ENCODE data around the gene HSPG2. TPM values are rescaled to one million over a fixed set of nuclear protein-coding genes. Genes with fewer than 3 reads are reported as not detected.
"Not testable (repeated sequence)": the region's sequence is repeated elsewhere in the genome, so short reads cannot be mapped to it uniquely, and the experiment has no call there.

Gene HSPG2
- total RNA-seq (1 to 10 TPM; 6.4 to 7.2 TPM), polyA plus RNA-seq (under 1 TPM in 2 of 3 donors, not detected in 1; 0.46 to 0.76 TPM), total RNA-seq (5.4 to 28.6 (median 21.4) reads per million in 6 experiments)

DNA sequence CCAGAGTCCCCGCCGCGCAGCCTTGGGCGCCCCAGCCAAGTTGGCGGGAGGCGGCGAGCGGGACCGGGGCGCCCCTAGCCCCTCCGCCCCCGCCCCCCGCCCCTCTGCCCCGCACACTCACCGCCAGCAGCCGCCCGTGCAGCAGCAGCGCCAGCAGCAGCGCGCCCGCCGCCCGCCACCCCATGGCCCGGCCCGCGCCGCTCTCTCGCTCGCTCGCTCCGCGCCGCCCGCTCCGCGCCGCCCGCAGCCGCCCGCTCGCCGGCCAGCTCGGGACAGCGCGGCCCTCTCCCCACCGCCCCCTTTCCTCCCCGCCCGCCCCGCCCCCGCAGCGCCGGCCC lies at the start of gene HSPG2:
Gene HSPG2, minus strand, starts transcription at position 277 of the 338 bp plus-strand sequence. Its CDS starts 93 bp downstream, at position 184.
- peaks cover 0 to 11% (median 5%) of the 10 kb centered on the region in 5 donors for H3K27me3 Mint-ChIP-seq
- peak in 1 of 10 donors; percentile 18 for DNase-seq
- H3K9me3 Mint-ChIP-seq = no peaks in the 10 kb centered on the region
- H3K4me3 Mint-ChIP-seq = peak within 1 kb of the TSS; percentile 82 to 100 (median 92)
- peaks cover 11 to 41% (median 24%) of the 10 kb centered on the region in 4 donors for H3K4me1 Mint-ChIP-seq
- H3K27ac Mint-ChIP-seq = peak within 1 kb of the TSS; percentile 37 to 91 (median 86)
- POLR2A ChIA-PET = interaction anchor here (1.1 to 3.7 kb wide), 3 partner anchors 20 to 154 kb away, joined by 4 to 27 read pairs (median 8); partner anchors contain the start of gene USP48
- ATAC-seq = peak; percentile 56 to 71
- H3K36me3 Mint-ChIP-seq = peaks cover 0 to 3% (median 0%) of the 10 kb centered on the region in 3 donors

DNA sequence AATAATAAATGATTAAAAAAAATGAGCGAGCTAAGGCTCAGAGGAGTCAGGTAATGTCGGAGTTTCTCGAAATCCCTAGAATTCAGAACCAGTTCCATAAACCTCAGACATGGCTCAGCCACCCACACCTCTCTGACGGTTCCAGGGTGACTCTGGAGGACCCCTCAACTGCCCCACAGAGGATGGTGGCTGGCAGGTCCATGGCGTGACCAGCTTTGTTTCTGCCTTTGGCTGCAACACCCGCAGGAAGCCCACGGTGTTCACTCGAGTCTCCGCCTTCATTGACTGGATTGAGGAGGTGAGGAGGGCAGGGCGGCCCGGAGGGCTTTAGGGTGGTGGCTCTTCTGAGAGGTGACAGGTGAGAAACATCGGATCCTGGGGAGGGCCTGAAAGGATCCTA lies 49.3 kb upstream of the HSPG2 start:
- POLR2A ChIA-PET, H3K4me1 Mint-ChIP-seq, H3K9me3 Mint-ChIP-seq, H3K27me3 Mint-ChIP-seq, H3K36me3 Mint-ChIP-seq, H3K27ac Mint-ChIP-seq, H3K4me3 Mint-ChIP-seq, ATAC-seq: not testable (repeated sequence)
- DNase-seq = peak in 1 of 10 donors; percentile 8

DNA sequence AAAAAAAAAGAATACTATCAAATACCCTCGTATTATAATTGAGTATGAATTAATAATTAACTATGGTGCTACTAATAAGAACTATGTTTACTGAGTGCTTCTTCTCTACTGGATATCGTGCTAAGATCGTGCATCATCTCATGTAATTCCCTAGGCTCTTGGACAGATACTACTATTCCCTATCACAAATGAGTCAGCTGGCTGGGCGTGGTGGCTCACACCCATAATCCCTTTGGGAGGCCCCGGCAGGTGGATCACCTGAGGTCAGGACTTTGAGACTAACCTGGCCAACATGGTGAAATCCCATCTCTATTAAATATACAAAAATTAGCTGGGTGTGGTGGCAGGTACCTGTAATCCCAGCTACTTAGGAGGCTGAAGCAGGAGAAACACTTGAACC lies 48.8 kb upstream of the HSPG2 start:
- H3K27ac Mint-ChIP-seq, H3K36me3 Mint-ChIP-seq, ATAC-seq, DNase-seq, H3K4me3 Mint-ChIP-seq, H3K9me3 Mint-ChIP-seq, POLR2A ChIA-PET, H3K27me3 Mint-ChIP-seq, H3K4me1 Mint-ChIP-seq: not testable (repeated sequence)

DNA sequence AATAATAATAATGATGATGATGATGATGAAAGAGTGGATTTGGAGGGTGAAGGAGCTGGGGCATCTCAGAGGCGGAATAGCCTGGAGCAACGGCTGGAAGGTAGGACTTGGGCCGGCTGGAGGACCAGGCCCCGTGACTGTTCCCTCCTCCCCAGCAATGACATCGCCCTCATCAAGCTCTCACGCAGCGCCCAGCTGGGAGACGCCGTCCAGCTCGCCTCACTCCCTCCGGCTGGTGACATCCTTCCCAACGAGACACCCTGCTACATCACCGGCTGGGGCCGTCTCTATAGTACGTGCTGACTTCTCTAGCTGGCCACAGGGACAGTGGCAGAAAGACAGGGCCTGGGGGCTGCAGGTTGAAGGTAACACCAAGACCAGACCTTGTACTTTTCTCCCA lies 46.4 kb upstream of the HSPG2 start:
- H3K4me1 Mint-ChIP-seq, H3K4me3 Mint-ChIP-seq, H3K9me3 Mint-ChIP-seq, ATAC-seq, POLR2A ChIA-PET, H3K27me3 Mint-ChIP-seq, DNase-seq, H3K36me3 Mint-ChIP-seq: not testable (repeated sequence)
- H3K27ac Mint-ChIP-seq = peak overlapping the region in 1 of 10 donors; percentile 47

DNA sequence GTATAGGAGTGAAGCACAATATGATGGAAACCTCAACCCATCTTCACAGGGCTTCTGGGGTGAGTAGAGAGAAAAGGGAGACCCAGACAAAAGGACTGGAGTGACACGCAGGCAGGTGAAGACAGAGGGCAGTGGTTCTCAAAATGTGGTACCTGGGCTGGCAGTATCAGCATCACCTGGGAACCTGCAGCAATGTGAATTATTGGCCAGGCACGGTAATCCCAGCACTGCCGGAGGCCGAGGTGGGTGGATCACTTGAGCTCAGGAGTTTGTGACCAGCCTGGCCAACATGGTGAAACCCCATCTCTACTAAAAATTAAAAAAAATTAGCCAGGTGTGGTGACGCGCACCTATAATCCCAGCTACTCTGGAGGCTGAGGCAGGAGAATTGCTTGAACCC lies 45.0 kb upstream of the HSPG2 start:
- not testable (repeated sequence) for H3K9me3 Mint-ChIP-seq, H3K4me3 Mint-ChIP-seq

DNA sequence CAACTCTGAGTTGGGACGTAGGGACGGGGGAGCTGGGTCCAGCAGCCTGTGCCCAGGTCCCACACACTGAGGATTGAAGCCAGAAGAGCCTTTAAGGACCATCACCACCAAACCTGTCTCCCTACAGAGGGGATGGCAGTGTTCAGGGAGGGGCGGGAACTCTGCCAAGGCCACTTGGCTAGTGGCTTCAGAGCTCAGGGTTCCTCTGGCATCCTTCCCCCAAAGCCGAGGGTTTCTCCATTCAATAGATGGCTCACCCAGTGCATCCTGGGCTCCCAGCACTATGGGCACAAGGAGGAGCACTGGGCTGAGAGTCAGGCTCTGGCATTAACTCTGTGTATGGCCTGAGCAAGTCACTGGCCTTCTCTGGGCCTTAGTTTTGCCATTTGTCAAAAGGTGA lies 44.1 kb upstream of the HSPG2 start:
- H3K4me3 Mint-ChIP-seq, H3K27me3 Mint-ChIP-seq, ATAC-seq, POLR2A ChIA-PET, H3K27ac Mint-ChIP-seq, H3K9me3 Mint-ChIP-seq, H3K4me1 Mint-ChIP-seq, H3K36me3 Mint-ChIP-seq, DNase-seq: not testable (repeated sequence)

More for the DNA sequence above, 45.0 kb upstream of the HSPG2 start:
- H3K27me3 Mint-ChIP-seq, H3K4me1 Mint-ChIP-seq, H3K36me3 Mint-ChIP-seq, ATAC-seq, DNase-seq: not testable (repeated sequence)
- peak overlapping the region in 1 of 10 donors; percentile 78 for H3K27ac Mint-ChIP-seq
- POLR2A ChIA-PET = interaction anchor here (0.7 kb wide), 1 partner anchor 225 kb away, joined by 3 read pairs; no protein-coding TSS in a partner anchor

DNA sequence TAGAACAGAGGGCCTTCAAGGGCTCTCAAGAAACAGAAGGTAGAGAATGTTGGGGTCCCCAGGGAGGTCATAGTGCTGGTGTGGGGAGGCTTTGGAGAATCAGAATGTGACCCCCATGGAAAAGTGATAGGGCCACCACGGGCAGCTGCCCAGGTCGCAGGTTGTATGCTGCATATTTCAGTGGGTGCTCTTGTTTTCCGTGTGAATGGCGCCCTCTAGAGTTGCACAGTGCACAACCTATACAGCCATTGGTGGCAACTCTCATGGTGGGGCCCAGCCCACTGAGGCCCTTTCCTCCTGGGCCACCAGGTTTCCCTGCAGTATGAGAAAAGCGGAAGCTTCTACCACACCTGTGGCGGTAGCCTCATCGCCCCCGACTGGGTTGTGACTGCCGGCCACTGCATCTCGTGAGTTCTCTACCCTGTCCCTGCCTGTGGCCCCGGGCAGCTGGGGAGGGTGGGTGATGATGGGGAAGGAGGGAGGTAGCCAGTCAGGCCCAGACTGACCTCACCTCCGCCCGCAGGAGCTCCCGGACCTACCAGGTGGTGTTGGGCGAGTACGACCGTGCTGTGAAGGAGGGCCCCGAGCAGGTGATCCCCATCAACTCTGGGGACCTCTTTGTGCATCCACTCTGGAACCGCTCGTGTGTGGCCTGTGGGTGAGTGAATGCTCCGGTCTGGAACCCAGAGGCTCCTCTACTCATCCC lies 43.6 kb upstream of the HSPG2 start:
- H3K9me3 Mint-ChIP-seq, H3K4me3 Mint-ChIP-seq, DNase-seq, ATAC-seq, H3K4me1 Mint-ChIP-seq, POLR2A ChIA-PET, H3K27me3 Mint-ChIP-seq, H3K27ac Mint-ChIP-seq, H3K36me3 Mint-ChIP-seq: not testable (repeated sequence)

DNA sequence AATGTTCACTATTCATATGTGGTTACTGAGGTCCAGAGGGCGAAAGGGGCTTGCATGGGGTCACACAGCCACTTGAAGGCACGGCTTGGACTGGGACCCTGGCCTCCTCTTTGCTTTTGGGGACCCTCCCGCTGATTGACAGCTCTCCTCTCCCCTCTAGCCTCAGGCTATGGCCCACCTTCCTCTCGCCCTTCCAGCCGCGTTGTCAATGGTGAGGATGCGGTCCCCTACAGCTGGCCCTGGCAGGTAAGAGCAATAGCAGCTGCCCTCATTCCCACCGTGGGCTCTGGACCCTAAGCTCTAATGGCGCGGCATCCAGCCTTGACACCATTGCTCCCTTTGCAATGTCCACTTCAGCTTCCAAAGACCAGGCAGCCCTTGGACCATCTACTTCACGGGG lies 41.1 kb upstream of the HSPG2 start:
- H3K4me3 Mint-ChIP-seq, ATAC-seq, H3K9me3 Mint-ChIP-seq, POLR2A ChIA-PET, DNase-seq, H3K36me3 Mint-ChIP-seq, H3K27me3 Mint-ChIP-seq, H3K4me1 Mint-ChIP-seq: not testable (repeated sequence)
- peak overlapping the region in 2 of 10 donors; percentile 41 to 57 for H3K27ac Mint-ChIP-seq

DNA sequence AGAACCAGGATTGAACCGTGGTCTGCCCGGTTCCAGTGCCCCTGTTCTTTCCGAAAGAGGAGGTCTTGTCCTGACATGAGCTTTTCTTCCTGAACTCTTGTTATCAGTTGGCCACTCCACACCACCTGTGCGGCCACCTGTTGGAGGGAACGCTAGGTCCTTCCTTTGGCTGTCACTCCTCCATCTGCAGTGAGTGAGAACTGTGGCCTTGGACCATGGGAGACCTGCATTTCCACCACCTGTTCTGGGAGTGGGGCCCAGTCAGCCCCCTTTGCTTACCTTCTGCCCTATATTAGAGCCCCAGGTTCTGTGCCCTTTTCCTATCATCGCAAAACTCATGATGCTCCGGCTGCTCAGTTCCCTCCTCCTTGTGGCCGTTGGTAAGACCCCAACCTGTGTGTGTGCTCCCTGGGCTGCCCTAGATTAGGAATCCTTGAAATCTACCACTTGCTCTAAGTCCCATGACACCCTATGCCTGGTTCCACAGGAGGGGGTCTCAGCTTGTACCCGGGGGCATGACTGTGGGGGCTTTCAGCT lies 39.7 kb upstream of the HSPG2 start, which contains the start of gene CELA3B:
Gene CELA3B, plus strand, starts transcription at position 320 of the 537 bp plus-strand sequence. Its CDS starts 18 bp downstream, at position 338.
- H3K36me3 Mint-ChIP-seq, H3K4me1 Mint-ChIP-seq, POLR2A ChIA-PET, H3K9me3 Mint-ChIP-seq, H3K4me3 Mint-ChIP-seq, H3K27me3 Mint-ChIP-seq, ATAC-seq, DNase-seq: not testable (repeated sequence)
- H3K27ac Mint-ChIP-seq = peak within 1 kb of the TSS in 1 of 10 donors; percentile 34

DNA sequence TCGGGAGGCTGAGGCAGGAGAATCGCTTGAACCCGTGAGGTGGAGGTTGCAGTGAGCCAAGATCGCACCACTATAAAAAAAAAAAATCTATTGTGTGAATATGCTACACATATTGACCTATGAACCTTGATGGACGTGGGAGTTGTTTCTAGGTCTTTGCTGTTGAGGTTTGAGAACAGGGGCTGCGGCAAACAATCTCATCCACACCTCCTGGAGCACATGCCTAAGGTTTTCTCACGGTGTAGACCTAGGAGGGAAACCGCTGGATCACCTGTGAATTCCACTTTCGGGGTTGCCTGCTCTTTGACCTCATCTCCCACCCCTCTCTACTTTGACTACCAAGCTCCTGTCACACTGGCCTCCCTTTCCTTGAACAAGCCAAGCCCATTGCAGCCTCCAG lies 38.2 kb upstream of the HSPG2 start:
- H3K36me3 Mint-ChIP-seq, DNase-seq, H3K27me3 Mint-ChIP-seq, H3K4me1 Mint-ChIP-seq, ATAC-seq, H3K4me3 Mint-ChIP-seq, H3K27ac Mint-ChIP-seq, H3K9me3 Mint-ChIP-seq, POLR2A ChIA-PET: not testable (repeated sequence)

DNA sequence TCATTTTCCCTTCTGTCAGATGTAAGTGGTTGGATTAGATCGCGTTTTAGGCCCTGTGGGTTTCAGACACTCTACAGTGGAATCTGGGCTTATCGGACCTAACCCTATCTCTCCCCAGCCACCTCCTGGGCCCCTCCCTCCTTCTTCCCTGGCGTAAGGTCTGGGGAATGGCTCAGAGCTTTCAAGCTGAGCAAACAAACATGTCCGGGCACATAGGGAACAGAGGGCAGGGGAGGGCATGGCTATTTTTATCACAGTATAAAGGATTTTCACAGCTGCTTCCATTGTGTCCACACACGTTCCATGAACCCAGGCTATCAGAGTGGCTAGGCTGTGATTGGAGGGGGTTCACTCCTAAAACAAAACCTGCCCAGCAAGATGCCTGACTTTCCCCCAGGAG lies 37.6 kb upstream of the HSPG2 start:
- DNase-seq, H3K27ac Mint-ChIP-seq, H3K27me3 Mint-ChIP-seq, ATAC-seq, H3K9me3 Mint-ChIP-seq, H3K4me3 Mint-ChIP-seq, POLR2A ChIA-PET, H3K4me1 Mint-ChIP-seq, H3K36me3 Mint-ChIP-seq: not testable (repeated sequence)

DNA sequence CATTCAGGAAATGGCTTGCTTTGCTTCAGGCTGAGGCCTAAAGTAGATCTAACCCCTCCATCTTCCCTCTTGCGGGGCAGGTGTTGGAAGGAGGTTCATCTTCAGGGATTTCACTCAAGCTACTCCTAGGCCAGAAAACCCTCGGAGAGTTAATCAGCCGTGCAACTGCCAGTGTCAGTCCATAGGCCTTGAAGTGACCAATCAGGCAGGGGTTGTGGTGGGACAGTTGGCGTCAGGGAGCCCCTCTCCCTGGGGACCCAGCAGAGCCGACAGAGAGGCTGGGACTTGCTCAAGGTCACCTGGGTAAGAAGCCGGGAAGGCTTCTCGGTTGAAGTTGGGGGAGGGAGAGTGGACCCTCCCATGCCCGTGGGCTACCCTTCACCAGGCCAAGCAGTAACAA lies 36.8 kb upstream of the HSPG2 start:
- H3K36me3 Mint-ChIP-seq, H3K4me3 Mint-ChIP-seq, H3K27me3 Mint-ChIP-seq, H3K4me1 Mint-ChIP-seq, H3K9me3 Mint-ChIP-seq, POLR2A ChIA-PET, ATAC-seq, DNase-seq: not testable (repeated sequence)
- peak overlapping the region in 1 of 10 donors; percentile 1 for H3K27ac Mint-ChIP-seq

DNA sequence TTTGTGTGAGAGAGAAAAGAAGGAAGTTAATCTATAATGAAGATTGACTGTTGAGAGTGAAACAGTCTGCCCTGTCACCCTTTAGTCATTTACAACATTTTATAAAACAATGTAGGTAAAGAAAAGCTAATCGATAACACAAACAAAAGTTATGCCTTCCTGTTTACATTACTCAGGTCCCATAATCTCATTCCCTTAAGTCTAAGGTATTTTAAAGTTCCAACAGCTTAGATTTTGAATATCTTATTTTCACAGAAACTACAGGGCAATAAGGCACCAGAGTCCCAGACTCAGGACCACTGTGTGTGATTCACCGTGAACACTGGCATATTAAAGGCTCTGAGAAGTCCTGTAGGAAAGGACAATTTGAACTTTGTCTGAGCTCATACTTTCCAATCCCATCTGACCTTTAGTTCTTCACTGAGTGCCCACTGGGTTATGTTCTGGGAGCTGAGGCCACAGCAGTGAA lies 35.9 kb upstream of the HSPG2 start:
- H3K9me3 Mint-ChIP-seq, ATAC-seq, DNase-seq, POLR2A ChIA-PET, H3K27me3 Mint-ChIP-seq, H3K4me3 Mint-ChIP-seq, H3K4me1 Mint-ChIP-seq, H3K36me3 Mint-ChIP-seq: not testable (repeated sequence)
- H3K27ac Mint-ChIP-seq = peak overlapping the region in 1 of 10 donors; percentile 43
